Neuron (in vitro differentiated cells): ENCODE data around the gene APOL4.
"Not testable (repeated sequence)": the region's sequence is repeated elsewhere in the genome, so short reads cannot be mapped to it uniquely, and the experiment has no call there.

Source experiments
- H2AFZ ChIP-seq: one replicate; pipeline ENCODE4 v1.6.1; 2013; ENCODE audit warnings: low read depth, mild to moderate bottlenecking, inconsistent platforms, low read length, moderate library complexity
- H3K27me3 ChIP-seq: one replicate; pipeline ENCODE4 v1.6.1; 2013; ENCODE audit warnings: low read length; ENCODE audit not compliant: insufficient read depth
- H3K36me3 ChIP-seq: one replicate; pipeline ENCODE4 v1.6.1; 2013; ENCODE audit warnings: low read length; ENCODE audit not compliant: insufficient read depth
- H3K4me1 ChIP-seq: one replicate; pipeline ENCODE4 v1.6.1; 2013; ENCODE audit warnings: low read length; ENCODE audit not compliant: insufficient read depth
- H3K4me3 ChIP-seq: 2 replicates; pipeline ENCODE4 v1.5.1; 2013; ENCODE audit warnings: mild to moderate bottlenecking, low read length, moderate library complexity
- H3K9me3 ChIP-seq: one replicate; pipeline ENCODE4 v1.6.1; 2013; ENCODE audit warnings: low read length

APOL4 gene, protein sequence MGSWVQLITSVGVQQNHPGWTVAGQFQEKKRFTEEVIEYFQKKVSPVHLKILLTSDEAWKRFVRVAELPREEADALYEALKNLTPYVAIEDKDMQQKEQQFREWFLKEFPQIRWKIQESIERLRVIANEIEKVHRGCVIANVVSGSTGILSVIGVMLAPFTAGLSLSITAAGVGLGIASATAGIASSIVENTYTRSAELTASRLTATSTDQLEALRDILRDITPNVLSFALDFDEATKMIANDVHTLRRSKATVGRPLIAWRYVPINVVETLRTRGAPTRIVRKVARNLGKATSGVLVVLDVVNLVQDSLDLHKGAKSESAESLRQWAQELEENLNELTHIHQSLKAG

DNA sequence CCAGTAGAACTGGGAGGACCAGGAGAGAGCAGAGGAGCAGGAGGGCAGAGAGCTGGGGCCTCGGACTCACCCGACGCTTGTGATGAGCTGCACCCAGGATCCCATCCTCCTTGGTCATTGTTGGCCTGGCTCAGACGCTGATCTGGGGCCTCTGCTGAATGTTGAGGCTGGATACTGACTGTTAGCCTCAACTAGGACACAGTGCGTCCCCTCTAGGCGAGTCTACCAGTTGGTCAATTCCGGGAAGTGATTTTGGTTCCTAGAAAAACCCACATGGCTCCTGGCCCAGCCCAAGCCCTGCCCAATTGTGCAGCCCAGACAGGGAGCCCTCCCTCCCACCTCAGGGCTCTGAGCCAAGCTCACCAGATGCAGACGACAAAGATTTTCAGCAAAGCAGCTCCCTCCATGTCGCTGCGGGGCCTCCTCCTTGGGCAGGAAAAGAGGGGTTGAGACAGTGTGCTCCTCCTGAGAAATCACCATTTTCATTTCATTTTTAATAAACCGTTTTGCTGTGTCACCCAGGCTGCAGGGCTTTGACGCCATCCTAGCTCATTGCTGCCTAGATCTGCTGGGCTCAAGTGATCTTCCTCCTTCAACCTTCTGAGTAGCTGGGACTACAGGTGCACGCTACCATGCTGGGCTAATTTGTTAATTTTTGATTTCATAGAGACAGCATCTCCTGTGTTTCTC lies at the start of gene APOL4:
Gene APOL4 (minus strand): TSS at position 180 of the 690 bp plus-strand sequence. CDS start 75 bp downstream, at position 105.
- Histone ChIP-seq H2AFZ (no peak within 1 kb of the TSS), H3K36me3 (no peaks in the 10 kb centered on the region), H3K27me3 (no peaks in the 10 kb centered on the region), H3K4me1 (peaks cover 19% of the 10 kb centered on the region), H3K4me3 (no peak within 1 kb of the TSS), H3K9me3 (no peaks in the 10 kb centered on the region)

DNA sequence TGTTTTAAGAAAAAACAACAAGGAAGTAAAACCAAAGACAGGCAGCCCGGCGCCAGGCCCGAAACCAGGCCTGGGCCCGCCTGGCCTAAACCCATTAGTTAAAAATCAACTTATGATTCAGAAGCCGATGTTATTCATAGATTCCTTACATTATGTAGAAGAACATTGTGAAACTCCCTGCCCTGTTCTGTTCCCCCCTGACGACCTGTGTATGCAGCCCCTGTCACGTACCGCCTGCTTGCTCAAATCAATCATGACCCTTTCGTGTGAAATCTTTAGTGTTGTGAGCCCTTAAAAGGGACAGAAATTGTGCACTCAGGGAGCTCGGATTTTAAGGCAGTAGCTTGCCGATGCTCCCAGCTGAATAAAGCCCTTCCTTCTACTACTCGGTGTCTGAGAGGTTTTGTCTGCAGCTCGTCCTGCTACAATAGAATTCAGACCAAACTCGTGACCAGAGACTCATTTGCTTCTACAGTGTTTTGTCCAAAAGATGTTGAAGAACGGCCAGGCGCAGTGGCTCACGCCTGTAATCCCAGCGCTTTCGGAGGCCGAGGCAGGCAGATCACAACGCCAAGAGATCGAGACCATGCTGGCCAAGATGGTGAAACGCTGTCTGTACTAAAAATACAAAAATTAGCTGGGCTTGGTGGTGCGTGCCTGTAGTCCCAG lies 48.8 kb upstream of the APOL4 start:
- not testable (repeated sequence) for H3K4me3 ChIP-seq, H3K27me3 ChIP-seq, H2AFZ ChIP-seq, H3K4me1 ChIP-seq, H3K36me3 ChIP-seq, H3K9me3 ChIP-seq

DNA sequence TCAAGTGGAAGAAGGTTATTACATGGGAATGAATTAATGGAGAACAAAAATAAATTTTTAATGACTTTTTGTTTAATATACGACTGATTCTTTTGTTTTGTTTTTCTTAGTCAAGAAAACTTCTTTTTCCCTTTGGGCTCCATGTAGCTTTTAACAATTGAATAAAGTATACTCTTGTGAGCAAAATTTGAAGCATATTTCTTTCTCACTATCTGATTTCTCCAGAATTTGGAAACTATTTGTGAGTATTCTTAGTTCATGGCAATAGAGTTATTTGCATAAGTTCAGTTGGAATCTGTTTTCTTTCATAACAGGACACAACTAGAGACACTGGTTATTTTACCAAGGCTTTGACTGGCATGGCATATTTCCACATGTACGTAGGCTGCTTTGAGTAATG lies 47.6 kb upstream of the APOL4 start:
- peaks cover 2% of the 10 kb centered on the region for H3K9me3 ChIP-seq
- H3K4me1 ChIP-seq = peaks cover 2% of the 10 kb centered on the region
- H2AFZ ChIP-seq = no peak overlapping the region
- no peaks in the 10 kb centered on the region for H3K36me3 ChIP-seq
- H3K27me3 ChIP-seq = no peaks in the 10 kb centered on the region
- no peak overlapping the region for H3K4me3 ChIP-seq

DNA sequence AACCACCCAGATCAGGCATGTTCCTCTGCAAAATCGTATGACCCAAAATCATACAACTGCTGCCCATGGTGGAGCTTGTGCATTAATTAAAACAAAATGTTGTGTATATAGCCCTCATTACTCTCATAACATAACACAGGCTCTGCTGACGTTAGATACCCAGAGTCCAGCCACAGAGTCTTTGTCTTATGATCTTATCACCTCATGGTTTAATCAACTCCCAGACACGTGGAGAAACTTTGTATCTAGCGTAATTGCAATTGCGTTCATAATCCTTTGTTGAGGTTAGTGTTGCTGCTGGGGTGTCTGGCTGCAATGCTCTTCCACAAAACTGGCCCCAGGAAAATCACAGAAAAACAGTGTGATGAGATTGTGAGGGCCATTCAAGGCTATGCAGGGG lies 46.3 kb upstream of the APOL4 start:
- Histone ChIP-seq H3K4me3 (no peak overlapping the region), H3K4me1 (peaks cover 2% of the 10 kb centered on the region), H3K36me3 (no peaks in the 10 kb centered on the region), H3K9me3 (peaks cover 2% of the 10 kb centered on the region), H3K27me3 (no peaks in the 10 kb centered on the region), H2AFZ (no peak overlapping the region)

DNA sequence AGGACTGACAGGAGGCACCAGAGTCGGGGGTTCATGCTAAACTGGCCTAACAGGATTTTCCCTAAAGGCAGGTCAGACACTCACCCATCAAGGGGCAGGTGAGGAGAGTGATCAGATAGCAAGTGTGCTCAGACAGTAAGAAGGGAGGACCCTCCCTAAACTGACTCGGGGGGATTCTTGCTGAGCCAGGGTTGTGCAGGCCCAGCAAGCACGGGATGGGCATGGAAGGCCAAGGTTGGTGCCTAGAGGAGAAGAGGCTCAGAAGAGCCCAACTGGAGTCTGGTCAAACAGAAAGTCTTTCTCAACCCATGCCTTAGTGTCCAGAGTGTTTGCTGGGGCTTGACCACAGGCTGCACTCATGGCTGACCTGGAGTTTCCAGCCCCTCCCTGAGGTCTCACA lies 45.1 kb upstream of the APOL4 start:
- no peaks in the 10 kb centered on the region for H3K36me3 ChIP-seq
- no peak overlapping the region for H2AFZ ChIP-seq
- peaks cover 2% of the 10 kb centered on the region for H3K9me3 ChIP-seq
- no peaks in the 10 kb centered on the region for H3K27me3 ChIP-seq
- no peak overlapping the region for H3K4me3 ChIP-seq
- H3K4me1 ChIP-seq = peaks cover 2% of the 10 kb centered on the region

DNA sequence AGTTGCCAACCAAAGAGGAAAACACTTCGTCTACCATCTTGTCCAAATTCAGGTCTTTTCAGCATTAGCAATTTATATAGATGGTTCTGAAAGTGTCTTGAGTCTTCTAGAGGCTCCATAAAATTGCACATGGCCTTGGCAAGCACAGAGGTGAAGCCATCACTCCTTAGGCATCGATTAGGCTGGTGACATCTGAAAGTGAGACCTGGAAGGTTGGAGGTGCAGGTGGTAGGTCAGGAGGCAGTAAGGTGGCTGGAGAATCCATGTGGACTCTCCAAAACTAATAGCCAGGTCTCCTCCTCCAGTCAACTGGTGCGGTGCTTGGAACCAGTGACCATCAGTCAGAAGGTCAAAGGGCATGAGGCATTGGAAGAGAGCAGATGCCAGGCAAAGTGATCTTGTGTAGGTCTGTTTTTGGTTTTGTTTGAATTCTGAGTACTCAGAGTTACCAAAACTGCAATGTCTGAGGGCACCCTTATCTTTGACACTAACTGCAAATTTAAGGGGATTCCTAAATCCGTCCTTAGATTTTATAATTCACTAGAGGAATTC lies 44.3 kb upstream of the APOL4 start:
- Histone ChIP-seq H3K27me3 (no peaks in the 10 kb centered on the region), H2AFZ (no peak overlapping the region), H3K36me3 (no peaks in the 10 kb centered on the region), H3K9me3 (peaks cover 2% of the 10 kb centered on the region), H3K4me3 (no peak overlapping the region), H3K4me1 (peaks cover 2% of the 10 kb centered on the region)

DNA sequence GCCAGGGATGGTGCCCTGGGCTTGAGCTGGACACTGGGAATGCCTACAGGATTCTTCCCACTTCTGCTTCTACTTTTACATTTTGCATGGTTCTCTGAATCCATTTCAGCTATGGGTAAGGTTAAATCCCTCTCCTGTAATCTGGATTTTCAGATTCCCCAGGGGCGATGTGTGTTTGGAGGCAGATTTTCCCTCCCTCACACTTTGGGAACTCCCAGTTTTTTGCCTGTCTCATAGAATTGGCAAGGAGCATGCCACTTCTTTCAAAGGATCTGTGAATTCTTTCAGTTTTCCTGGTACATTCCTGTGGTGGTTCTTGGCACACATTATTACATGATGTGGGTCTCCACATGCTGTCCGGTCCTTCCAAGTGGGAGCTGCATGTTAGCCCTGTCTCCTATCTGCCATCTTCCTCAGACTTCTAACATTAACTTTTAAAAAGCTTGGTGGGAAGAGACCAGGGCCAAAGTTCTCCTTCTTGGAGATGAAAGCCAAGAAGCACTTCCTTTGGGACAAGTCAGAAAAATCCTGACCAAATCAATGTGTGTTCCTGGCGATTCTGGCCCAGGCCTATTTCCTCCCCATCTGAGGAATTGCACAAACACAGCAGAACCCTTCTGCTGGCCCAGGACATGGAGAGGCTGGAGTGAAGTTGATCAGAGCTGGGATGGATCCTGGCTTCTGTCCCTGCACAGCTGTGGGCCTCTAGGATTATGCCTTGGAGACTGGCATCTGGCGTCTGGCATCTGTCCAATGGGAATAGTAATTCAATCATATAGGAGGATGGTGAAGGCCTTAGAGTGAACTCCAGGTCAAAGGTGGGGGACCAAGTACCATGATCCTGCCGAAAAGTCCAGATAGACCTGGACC lies 43.1 kb upstream of the APOL4 start:
- Histone ChIP-seq H3K36me3 (no peaks in the 10 kb centered on the region), H3K9me3 (peaks cover 2% of the 10 kb centered on the region), H3K4me1 (peaks cover 2% of the 10 kb centered on the region), H2AFZ (no peak overlapping the region), H3K4me3 (no peak overlapping the region), H3K27me3 (no peaks in the 10 kb centered on the region)

DNA sequence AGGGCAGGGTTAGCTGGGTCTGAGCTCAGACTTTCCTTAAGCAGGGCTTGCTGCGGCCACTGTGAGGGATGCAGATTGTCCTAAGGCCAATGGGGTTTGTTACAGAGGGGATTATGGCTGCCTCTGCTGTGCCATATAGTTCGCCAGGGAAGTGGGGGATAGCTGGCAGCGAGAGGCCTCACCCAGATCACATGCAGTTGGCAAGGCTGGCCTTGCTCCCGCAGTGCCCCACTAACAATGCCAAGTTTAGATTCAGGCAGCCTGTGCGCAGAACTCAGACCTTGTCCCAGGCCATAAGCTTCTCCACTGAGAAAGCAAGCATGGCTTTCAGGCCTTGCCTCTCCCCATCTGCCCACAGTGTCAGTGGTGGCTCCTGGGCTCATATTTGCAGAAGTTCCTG lies 42.4 kb upstream of the APOL4 start:
- H3K27me3 ChIP-seq = no peaks in the 10 kb centered on the region
- peaks cover 2% of the 10 kb centered on the region for H3K9me3 ChIP-seq
- H3K4me3 ChIP-seq = no peak overlapping the region
- H3K4me1 ChIP-seq = peaks cover 5% of the 10 kb centered on the region
- H3K36me3 ChIP-seq = no peaks in the 10 kb centered on the region
- no peak overlapping the region for H2AFZ ChIP-seq

DNA sequence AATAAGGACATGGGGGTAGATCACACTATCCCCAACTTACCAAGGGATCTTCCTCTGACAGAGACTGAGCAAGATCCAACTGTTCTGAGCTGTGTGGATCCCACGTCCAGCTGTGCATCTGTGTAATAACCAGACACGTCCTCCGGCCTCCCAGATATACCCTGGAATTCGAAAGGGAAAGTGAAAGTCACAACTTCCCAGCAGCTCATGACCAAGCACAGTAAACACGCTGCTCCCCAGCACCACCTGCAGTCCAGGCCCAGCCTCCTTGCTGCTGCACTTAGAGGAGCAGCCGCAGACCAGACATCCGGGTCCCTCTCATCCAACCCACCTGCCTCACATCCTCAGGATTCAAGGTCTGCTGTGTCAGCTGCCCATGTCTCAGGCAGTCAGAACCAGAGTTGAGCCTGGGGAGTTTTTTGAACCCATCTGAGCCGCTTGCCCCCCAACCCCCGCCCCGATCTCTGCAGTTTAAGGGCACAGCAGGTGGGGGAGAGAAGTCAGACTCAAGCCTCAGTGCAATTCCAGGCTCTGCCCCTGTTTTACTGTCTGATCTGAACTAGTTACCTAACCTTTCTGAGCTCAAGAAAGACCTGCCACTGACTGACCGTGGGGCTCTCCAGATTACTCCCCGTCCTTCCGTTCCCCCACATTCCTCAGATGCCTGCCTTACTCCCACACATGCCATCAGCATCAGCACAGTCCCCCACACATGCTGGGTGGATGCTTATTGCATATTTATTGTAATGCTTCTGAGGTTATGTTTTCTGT lies 38.0 kb upstream of the APOL4 start, which contains the start of gene APOL2:
Gene APOL2 (minus strand): TSS at position 127 of the 771 bp plus-strand sequence. CDS start 6,365 bp downstream, outside the sequence.
- peaks cover 2% of the 10 kb centered on the region for H3K36me3 ChIP-seq
- peak within 1 kb of the TSS; percentile 78 for H3K4me3 ChIP-seq
- H3K9me3 ChIP-seq = no peaks in the 10 kb centered on the region

DNA sequence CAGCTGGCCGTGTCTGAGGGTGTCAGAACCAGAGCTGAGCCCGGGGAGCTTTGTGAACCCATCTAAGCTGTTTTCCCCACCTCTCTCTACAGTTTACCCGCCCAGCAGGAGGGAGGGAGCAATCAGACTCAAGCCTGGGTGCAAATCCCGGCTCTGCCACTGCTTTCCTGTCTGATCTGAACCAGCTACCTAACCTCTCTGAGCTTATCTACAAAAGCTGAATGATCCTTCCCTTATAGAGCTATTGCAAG lies 37.5 kb upstream of the APOL4 start:
- Histone ChIP-seq H3K36me3 (peaks cover 2% of the 10 kb centered on the region), H3K9me3 (no peaks in the 10 kb centered on the region), H3K4me1 (peaks cover 13% of the 10 kb centered on the region), H2AFZ (peak overlapping the region; percentile 88), H3K27me3 (no peaks in the 10 kb centered on the region), H3K4me3 (peak overlapping the region; percentile 78)

More for the DNA sequence above, 38.0 kb upstream of the APOL4 start, which contains the start of gene APOL2:
- Histone ChIP-seq H3K4me1 (peaks cover 13% of the 10 kb centered on the region), H2AFZ (peak within 1 kb of the TSS; percentile 88), H3K27me3 (no peaks in the 10 kb centered on the region)

DNA sequence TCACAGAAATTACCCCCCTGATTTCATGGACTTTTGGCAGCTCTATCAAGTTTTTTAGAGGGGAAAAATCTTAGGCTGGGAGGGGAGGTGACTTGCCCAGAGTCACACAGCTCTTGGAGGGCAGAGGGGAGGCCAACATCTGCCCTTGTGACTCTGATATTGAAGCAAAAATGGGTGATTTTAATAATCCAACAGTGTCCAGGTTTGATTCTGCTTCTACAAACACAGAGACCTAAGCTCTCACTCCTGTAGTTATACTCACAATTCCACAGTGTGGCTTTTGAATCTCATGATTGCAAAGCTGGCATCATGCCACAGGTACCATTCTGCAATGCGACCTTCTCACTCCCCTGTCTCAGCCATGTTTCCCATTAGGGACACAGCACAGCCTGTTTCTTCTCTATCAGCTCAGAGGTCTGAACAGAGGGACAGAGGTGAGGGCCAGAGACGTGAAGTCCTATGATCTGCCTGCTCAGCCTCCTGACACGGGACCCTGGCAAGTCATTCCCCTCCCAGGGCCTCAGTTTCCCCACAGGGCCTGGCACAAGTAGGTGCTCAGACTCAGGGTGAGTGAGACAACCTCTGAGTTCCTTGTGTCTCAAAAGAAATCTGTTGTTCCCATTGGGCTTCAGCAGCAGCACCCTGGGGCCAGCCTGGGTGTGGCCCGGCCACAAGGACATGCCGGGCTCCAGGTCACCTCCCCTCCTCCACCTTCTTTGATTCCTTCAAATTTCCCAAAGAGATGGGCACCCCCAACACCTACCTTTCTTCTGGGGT lies 37.0 kb upstream of the APOL4 start:
- peak overlapping the region; percentile 78 for H3K4me3 ChIP-seq
- no peaks in the 10 kb centered on the region for H3K27me3 ChIP-seq
- H3K9me3 ChIP-seq = no peaks in the 10 kb centered on the region
- H2AFZ ChIP-seq = peak overlapping the region; percentile 88
- H3K4me1 ChIP-seq = peaks cover 13% of the 10 kb centered on the region
- peaks cover 2% of the 10 kb centered on the region for H3K36me3 ChIP-seq
